DOHH2 (cell line): Measurements from ENCODE around the gene ACTRT2.

Experiments used
- EZH2phosphoT487 ChIP-seq: fragments of 200-600 bp; sonication (generic); IDR thresholded peaks from 2 replicates; pipeline ENCODE4 v1.6.1; 2017; ENCODE audit warnings: borderline replicate concordance, mild to moderate bottlenecking, antibody characterized with exemption, low read length, moderate library complexity, mixed read lengths
- TF ChIP-seq, protein P1 (sequence below): fragments of 200-600 bp; sonication (generic); IDR thresholded peaks from one replicate; pipeline ENCODE4 v1.5.1; 2014; ENCODE audit warnings: antibody characterized with exemption, mild to moderate bottlenecking, low read depth, low read length; ENCODE audit not compliant: poor library complexity, severe bottlenecking

DNA sequence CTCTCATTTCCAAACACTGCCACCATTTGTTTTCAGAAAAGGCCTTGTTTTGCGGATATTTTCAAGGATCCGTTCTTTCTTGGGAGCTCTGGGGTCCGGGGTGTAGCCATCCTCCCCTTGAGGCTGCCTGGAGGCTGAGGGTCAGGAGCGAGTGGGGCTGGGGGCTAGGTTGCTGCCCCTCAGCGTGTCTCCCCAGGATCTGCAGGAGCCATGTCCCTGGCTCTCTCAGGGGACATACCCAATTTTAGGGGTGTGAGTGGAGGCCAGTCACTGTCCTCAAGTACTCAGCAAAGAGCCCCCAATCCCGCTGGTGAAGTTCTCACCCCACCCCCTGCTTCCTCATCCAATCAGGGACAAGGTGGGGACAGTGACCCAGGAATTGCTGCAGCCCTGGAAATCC is 32.7 kb downstream of the ACTRT2 start:
- TF ChIP-seq, protein P1, sequence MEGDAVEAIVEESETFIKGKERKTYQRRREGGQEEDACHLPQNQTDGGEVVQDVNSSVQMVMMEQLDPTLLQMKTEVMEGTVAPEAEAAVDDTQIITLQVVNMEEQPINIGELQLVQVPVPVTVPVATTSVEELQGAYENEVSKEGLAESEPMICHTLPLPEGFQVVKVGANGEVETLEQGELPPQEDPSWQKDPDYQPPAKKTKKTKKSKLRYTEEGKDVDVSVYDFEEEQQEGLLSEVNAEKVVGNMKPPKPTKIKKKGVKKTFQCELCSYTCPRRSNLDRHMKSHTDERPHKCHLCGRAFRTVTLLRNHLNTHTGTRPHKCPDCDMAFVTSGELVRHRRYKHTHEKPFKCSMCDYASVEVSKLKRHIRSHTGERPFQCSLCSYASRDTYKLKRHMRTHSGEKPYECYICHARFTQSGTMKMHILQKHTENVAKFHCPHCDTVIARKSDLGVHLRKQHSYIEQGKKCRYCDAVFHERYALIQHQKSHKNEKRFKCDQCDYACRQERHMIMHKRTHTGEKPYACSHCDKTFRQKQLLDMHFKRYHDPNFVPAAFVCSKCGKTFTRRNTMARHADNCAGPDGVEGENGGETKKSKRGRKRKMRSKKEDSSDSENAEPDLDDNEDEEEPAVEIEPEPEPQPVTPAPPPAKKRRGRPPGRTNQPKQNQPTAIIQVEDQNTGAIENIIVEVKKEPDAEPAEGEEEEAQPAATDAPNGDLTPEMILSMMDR = no peak
- no peak for TF ChIP-seq EZH2phosphoT487
